H4 (cell line): ENCODE data around the gene STXBP5. TPM values are rescaled to one million over a fixed set of nuclear protein-coding genes. Genes with fewer than 3 reads are reported as not detected.
A peak's percentile ranks its signal among the peaks of the same experiment; 100 is the strongest.
"Not testable (repeated sequence)": the region's sequence is repeated elsewhere in the genome, so short reads cannot be mapped to it uniquely, and the experiment has no call there.

Experiments
- DNase-seq: peaks from one replicate; pipeline ENCODE4 v3.0.0-alpha.2; 2015; ENCODE audit warnings: low spot score
- total RNA-seq: library from RNA; depleted of rRNA; stranded (reverse); fragments of >200 nt; shearing (Covaris generic); gene quantifications from 2 replicates; pipeline ENCODE4 v1.2.3, GENCODE V29; 2014

The STXBP5 gene
- total RNA-seq, 1 experiment from 2014 or later: 7.7 TPM

DNA sequence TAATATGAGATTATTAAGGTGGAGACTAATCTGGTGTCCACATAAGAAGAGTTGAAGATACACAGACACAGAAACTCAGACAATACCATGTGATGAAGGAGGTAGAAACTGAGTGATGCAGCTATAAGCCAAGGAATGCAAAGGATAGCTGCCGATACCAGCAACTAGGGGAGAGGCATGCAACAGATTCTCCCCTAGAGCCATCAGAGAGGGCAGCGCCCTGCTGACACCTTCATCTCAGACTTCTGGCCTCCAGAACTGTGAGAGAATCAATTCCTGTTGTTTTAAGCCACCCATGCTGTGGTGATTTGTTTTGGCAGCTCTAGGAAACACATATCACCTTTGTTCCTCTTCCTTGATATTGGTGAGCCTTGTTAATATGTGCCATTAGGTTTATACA, 41.5 kb downstream of the STXBP5 start:
- DNase-seq: no peak

DNA sequence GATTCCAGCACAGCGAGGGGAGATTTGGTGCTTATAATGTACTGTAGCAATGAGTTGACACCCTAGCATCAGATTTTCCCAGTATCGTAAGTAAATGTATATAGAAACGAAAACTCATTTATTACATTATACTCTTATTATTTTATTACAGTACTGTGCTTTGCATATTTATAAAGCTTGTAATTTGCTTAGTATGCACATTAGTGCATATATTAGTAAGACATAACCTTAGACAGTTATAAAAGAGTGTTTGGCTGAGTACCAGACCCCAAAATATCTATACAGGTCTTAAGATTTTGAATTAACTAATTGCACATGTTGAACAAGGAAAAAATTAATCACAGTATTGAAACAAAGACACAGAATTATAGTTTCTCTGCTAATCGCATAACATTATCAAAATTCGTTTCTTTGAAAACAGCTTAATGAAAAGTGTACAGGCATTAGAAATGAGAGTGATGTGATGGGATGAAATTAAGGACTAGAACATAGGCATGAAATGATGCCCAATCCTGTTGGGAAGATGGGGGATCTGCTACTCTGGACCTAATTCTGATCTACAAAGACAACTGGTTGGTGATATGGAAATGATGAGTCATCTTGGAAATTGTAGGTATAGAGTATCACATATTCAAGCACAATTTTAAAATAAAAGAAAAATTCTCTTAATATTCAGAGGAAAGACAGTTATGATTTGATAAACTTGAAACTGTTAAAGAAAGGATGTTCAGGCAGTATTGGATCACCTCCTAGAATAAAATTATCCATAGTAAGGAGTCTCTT, 42.8 kb downstream of the STXBP5 start:
- DNase-seq: no peak

DNA sequence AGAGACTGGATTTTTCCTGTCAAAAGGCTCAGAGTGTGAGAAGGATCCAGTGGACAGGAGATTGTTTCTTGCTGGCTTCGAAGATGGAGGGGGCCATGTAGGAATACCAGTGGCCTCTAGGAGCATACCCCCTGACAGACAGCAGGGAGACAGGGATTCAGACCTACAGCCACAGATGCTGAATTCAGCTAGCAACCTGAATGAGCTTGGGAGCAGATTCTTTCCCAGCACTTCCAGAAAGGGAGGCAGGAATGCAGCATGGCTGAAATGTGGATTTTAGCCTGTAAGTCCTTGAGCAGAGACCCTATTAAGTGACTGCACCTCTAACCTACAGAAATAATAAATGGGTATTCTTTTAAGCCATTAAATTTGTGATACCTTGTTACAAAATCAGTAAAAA, 44.6 kb downstream of the STXBP5 start:
- DNase-seq: no peak

DNA sequence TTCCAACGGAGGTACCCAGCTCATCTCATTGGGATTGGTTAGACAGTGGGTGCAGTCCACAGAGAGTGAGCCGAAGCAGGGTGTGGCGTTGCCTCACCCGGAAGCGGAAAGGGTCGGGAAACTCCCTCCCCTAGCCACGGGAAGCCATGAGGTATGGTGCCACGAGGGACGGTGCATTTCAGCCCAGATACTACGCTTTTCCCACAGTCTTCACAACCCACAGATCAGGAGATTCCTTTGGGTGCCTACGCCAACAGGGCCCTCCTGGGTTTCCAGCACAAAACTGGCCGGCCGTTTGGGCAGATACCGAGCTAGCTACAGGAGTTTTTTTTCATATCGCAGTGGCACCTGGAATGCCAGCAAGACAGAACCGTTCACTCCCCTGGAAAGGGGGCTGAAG, 46.9 kb downstream of the STXBP5 start:
- DNase-seq: no peak

DNA sequence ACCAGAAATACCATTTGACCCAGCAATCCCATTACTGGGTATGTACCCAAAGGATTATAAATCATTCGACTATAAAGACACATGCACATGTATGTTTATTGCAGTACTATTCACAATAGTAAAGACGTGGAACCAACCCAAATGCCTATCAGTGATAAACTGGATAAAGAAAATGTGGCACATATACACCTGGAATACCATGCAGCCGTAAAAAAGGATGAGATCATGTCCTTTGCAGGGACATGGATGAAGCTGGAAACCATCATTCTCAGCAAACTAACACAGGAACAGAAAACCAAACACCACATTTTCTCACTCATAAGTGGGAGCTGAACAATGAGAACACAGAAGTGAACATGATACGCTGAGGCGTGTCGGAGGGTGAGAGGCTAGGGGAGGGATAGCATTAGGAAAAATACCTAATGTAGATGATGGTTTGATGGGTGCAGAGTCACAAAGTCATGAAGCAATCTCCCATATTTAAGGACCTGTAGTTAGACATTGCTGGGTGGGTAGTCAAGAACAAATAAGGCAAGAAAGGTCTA, 50.8 kb downstream of the STXBP5 start:
- not testable (repeated sequence) for DNase-seq

DNA sequence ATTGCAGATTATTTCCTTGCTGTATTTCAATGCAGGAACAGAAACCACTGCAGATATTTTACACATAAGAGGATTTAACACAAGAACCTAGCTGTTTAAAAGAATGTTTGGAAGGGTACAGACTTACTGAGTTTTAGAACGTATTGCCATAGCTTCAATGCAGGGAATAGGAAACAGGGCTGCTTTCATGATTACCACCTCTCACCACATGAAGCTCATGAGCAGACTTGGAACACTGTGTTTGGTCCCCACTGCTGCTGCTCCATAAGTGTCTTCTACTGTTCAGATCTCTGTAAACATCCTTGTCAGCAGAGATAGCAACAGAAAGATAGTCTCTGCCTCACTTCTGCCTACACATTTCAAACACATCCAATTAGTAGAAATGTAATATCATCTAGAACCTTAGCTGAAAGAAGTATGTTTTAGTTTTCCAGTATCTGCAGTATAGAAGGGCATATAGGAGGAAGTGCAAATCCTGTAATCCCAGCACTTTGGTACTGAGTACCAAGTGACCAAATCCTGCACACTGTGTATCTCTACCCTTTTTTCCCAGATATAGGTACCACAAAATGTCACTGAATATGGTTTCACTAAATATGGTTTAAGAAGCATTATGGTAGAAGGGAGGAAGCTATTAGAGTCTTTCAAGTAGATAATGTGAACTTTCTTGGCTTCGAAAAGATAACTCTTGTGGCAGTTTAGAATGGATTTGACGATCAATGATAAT, 51.9 kb downstream of the STXBP5 start:
- no peak for DNase-seq

DNA sequence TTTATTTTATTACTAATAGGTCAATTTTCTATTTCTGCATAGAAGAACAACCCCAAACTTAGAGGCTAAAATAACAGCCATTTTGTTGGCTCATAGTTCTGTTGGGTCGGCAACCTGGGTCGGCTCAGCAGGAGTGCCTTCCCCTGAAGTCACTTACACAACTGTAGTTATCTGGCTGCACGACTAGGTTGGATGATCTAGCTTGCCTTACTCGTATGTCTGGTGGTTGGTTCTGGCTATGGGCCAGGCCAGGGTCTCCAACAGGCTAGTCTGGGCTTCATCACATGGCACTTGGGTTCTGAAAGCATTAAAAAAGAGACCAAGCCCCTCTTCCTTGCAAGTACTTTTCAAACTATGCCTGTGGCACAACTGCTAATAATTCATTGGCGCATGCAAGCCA, 53.5 kb downstream of the STXBP5 start:
- no peak for DNase-seq

DNA sequence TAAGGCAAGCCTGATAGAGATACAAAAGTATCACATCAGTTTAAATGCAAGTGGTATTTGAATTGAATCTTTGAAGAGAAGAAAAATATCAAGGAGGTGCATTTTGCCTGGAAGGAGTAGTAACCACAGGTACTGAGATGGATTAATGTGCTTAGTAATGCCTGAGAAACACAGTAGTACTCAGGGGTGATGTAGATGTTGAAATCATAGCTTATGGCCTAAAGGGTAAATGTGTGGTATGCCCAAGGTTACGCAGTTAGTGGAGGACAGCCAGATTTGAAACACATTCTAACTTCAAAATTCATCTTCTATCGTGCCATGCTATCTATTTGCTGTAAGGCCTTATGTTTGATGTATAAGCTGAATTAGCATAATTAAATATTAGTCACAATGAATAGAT, 55.9 kb downstream of the STXBP5 start:
- DNase-seq: no peak

DNA sequence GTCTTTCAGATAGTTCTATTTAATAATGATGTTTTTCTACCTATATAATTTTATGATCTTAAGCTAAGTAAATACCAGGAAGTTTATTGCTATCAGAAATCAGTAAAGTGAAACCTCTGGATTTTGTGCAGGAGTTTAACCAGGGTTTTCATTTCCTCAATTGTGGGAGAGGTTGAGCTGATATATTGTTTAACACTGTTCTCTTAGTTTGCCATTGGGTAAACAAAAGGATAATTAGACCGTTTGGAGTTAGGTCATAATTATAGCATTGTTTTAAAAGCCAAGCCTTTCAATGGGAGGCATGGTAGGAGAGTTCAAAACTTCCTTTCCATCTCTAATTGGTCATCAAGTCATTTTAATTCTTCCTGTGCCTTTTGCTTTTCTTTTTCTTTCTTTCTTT, 58.7 kb downstream of the STXBP5 start:
- no peak for DNase-seq

DNA sequence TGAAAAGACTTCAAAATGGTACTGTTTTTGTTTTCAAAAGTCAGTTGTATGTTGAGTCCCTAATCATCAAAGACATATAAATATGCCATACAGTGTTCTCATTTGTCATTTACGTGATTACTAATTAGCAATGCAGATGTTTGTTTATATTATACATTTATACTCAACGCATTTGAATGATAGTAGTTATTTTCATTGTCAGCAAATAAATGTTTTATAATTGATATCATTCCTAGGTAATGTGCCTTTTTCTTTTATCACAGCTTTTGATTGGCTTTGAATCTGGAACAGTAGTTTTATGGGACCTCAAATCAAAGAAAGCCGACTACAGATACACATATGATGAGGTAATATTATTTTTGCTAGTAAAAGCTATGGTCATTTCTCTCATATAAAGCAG, 62.6 kb downstream of the STXBP5 start:
- DNase-seq: no peak

DNA sequence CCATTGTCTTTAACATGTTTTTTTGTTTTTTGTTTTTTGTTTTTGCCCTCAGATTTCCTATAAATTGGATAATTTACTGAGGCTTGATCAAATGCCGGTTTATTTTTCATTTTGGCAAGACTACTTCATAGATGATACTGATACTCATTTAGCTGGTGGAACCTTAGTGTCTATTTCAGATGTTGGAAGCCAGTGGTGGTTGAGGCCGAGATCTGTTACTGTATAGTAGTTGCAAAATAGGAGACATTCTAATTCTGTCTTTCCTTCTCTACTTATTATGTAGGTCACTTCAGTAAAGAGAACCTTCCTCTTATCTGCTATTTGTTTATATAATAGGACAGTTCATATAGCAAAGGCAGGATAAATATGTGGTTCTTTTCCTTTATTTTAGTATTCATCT, 63.4 kb downstream of the STXBP5 start:
- DNase-seq: no peak

DNA sequence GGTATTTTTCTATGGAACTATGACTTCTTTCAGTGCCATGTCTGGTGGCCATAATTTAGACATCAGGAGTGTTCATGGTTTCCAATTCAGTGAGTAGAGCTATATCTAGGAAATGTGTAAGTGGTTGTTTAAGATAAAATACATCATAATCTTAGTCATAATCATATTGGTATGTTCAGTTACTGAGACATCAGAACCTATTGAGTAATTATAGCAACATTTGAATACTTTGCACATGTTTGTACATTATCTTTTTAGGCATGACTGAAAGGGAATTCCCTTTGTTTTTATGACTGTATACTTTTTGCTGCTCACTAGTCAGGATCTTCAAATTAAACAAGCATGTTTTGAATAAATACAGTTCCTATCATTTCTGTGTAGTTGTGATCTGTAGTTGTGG, 64.0 kb downstream of the STXBP5 start:
- no peak for DNase-seq

DNA sequence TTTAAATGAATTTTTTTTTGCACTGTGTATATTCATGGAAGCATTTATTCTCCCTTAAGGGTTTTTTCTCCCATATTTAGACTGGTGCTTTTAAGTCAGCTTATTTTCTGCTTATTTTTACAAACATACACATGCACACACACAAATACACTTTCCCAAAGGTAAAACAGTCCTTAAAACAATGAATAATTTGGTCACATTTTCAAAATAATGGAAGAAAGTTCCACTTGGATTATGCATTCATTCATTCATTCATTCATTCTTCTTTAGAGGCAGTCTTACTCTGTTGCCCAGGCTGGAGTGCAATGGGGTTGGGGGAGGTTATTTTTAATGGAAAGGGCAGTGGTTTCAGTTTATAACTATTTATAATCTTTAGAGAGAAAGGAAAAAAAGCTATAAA, 69.8 kb downstream of the STXBP5 start:
- DNase-seq: no peak

DNA sequence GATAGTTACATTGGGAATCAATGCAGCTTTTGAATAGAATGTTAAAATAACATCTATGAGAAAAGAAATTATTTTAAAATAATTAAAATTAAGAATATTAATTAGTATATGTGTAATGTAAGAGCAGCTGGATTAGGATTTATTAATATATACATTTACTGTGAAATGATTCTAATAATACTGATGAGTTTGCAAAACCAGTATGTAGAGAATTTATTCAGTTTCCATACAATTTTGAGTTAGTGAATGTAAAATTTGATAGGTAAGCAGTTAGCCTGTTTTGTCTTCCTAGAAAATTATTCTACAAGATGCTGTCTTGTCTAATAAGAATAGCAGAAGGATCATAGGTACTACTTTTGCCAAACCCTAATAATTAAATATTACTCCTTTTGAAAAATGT, 70.6 kb downstream of the STXBP5 start:
- DNase-seq: no peak

DNA sequence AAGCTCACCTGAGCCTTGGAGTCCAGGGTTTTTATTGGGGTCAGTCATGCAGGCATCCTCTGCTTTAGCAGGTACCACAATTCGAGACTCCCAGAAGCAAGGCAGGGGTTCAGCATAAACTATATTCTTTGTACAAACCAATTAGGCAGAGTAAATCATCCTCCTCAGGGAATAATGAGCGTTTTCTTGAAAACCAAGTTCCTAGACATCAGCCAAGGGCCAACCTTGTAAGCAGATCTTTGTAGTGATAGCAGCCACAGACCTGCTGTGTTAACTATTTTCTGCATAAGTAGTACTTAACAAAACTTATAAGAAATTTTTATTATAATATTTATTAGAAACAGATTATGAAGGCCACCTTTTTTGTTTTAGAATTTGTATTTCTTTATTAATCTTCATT, 74.7 kb downstream of the STXBP5 start:
- no peak for DNase-seq

DNA sequence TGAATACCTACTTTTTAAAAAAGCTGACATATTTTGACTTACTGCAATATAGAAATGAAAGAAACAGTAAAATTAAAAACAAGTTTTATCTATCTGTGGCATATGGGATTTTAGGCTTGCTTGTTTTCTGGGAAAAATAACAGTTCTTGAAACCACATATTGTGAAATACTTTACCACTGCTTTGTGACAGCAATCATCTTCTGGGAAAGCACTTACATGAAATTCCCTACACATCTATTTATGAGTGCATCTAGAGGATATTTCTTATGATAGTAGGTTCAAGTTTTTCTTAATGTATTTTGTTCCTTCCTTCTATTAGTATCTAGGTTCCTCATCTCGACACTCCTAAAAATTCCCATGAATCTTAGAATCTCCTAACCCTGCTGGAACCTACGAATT, 75.2 kb downstream of the STXBP5 start:
- DNase-seq: no peak

DNA sequence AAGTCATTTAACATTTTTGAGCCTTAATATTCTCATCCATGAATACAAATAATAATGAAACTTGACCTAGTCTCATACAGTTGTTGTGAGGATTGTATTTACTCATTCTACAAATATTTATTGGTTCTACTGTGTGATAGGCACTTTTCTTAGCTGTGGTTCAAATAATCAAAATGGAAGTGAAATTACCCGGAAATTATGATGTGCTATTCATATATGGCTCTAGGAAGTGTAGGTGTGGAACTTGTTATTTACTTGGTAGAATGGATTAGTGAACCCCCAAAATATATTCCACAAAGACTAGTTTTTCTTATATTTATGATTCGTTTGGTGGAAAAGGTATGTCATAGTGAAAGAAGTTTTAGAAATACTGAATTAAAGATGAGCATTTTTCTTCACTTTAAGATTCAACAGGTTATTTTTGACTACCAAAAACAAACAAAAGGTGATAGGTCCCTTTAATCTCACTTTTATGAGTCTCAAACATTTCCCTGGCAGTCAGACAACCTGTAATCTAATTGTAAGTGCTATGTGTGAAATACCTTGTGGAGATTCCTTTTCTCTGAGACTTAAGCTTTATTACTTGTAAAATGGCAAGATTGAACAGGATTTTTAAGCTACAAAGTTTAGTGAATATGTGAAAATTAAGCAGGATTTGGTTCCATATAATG, 77.8 kb downstream of the STXBP5 start:
- no peak for DNase-seq

DNA sequence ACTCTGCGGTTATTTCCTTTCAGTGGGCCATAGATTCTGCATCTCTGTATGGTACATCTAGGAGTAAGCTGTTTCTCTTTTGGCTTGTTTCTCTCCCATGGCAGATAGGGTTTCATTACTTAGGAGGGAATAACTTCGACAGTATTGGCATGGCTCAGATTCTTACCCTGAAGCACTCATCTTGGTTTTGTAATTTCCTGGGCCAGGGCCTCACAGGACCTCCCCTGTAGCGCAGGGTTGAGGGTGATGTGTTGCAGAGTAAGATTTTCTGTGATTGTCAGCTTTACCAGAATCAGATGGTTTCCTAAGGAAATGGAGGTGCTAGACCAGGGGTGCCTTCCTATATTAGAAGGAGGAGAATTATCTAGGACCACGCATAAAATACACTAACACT, 78.3 kb downstream of the STXBP5 start:
- DNase-seq: no peak

DNA sequence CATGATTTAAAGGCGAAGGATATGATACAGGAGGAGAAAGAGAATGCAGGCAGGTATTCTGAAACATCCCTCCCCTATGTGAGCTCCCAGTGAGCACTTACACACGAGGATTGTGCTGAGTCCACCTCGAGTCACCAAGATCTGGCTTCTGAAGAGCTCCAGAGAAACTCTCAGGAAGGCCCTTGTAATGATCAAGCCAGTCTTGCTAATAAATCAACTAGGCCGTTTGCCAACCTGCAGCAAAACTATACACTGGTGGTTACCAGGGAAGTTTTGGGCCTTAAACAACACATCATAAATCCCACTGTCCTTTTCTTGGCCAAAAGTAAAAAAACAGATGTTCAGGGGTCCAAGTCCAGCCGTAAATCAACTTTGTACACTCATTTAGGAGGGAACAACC, 79.2 kb downstream of the STXBP5 start:
- DNase-seq: no peak

DNA sequence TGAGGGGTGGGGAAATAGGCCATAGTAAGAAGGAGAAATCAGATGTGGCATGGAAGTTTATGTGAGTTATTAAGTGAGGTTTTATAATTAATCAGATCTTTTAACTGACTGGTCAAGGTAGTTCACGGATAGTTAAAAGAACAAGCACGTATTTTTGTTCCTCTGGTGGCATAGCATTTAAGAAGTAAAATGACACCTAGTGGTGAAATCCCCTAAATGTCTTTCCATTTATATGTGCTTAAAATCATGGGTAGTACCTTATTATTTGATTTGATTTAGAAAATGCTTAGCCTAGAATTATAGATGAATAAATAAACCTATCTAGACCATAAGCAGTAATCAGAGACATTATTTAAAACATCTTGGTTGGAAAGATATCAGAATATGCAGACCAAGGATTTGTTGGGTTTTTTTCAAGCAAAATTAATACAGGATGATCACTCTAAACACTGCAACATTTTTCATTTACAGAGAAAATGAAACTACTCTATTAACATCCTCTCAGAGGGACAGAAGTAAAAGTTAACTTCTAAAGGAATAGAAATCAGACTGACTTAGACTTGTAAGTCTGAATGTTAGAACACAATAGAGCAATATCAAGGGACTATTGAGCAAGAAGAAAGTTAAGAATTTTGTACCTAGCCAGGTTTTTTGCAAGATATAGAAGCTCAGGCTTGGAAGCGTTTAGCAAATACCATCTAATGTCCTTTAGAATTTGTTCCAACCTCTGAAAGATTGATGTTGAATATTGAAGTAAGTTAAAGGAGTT, 81.1 kb downstream of the STXBP5 start:
- DNase-seq: peak; percentile 10

DNA sequence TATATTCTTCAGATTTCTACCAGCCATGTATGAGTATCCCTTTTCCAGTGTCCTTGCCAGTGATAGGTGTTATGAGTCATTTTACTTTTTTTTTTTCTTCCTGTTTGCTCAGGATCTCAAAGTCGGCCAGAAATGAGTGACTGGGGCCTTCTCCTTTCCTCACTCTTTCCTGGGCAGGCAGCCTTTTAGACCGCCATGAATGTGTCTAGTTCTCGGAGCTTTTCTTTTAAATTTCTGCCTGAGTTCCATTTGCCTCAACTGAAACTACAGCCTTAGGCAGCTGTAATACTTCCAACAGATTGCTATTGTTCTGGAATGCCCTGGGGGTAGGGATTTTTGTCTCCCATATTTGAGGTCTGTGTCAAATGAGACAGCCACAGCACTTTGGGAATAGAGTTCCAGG, 83.7 kb downstream of the STXBP5 start:
- peak; percentile 18 for DNase-seq

DNA sequence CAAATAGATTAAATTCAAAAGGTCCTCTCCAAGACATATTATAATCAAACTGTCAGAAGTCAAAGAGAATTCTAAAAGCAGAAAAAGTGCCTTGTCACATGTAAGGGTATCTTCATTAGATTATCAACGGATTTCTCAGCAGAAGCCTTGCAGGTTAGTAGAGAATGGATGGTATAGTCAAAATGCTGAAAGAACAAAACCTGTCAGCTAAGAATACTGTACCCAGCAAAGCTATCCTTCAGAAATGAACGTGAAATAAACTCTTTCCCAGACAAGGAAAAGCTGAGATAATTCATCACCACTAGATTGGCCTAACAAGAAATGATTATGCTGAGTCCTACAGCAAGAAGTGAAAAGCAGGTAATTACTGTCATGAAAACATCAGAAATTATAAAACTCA, 92.9 kb downstream of the STXBP5 start:
- DNase-seq: no peak
